B cell (primary cell): ENCODE results near the gene TMEM236.

ENCODE experiments used
- CTCF ChIP-seq: fragments of 200-600 bp; IDR thresholded peaks from one replicate; pipeline ENCODE4 v1.8.0; 2022; ENCODE audit warnings: antibody characterized with exemption, mild to moderate bottlenecking
- EZH2 ChIP-seq: IDR thresholded peaks from 2 replicates; pipeline ENCODE4 v1.6.1; 2012; ENCODE audit warnings: borderline replicate concordance, low read depth, mild to moderate bottlenecking, moderate library complexity, low read length; ENCODE audit not compliant: insufficient read depth, poor library complexity, severe bottlenecking

GRCh38 chr10:17831341-17831740 lies 79.3 kb downstream of the TMEM236 start:
- TF ChIP-seq CTCF (no peak), EZH2 (no peak)
